ENCODE data around the gene DDB1. TPM values are rescaled to one million over a fixed set of nuclear protein-coding genes. Genes with fewer than 3 reads are reported as not detected.

DDB1 gene
- total RNA-seq: 210 TPM

- DNase-seq: peak; percentile 92
Observed at GRCh38 chr11:61332797-61333549, at the start of gene DDB1, which contains the start of gene TKFC. TSS of gene DDB1 (minus strand) at chr11:61333105. CDS start at chr11:61332968, 137 bp downstream. TSS of gene TKFC (plus strand) at chr11:61333228. CDS start at chr11:61334729, 1,501 bp downstream.

GRCh38 chr11:61380884-61381283 is 48.0 kb upstream of the DDB1 start:
- no peak for DNase-seq

GRCh38 chr11:61378713-61379313 is 45.9 kb upstream of the DDB1 start:
- DNase-seq: no peak

GRCh38 chr11:61377461-61378160 is 44.7 kb upstream of the DDB1 start:
- no peak for DNase-seq

- DNase-seq: no peak
Observed at GRCh38 chr11:61375761-61376108, 42.8 kb upstream of the DDB1 start.

- DNase-seq: no peak
Observed at GRCh38 chr11:61372659-61373420, 39.9 kb upstream of the DDB1 start.

- no peak for DNase-seq
Observed at GRCh38 chr11:61370349-61371005, 37.6 kb upstream of the DDB1 start.

- DNase-seq: no peak
Observed at GRCh38 chr11:61369372-61370348, 36.8 kb upstream of the DDB1 start.

- no peak for DNase-seq
Observed at GRCh38 chr11:61368646-61369045, 35.7 kb upstream of the DDB1 start.

GRCh38 chr11:61367406-61367805 is 34.5 kb upstream of the DDB1 start:
- DNase-seq: no peak

- no peak for DNase-seq
Observed at GRCh38 chr11:61364012-61364675, 31.2 kb upstream of the DDB1 start.

GRCh38 chr11:61362542-61362875 is 29.6 kb upstream of the DDB1 start:
- no peak for DNase-seq

- DNase-seq: peak; percentile 94
Observed at GRCh38 chr11:61361741-61362541, 29.0 kb upstream of the DDB1 start, which contains the start of the genes CYB561A3 and TMEM138. TSS of gene CYB561A3 (minus strand) at chr11:61361882. CDS start at chr11:61356713, 5,169 bp downstream. TSS of gene TMEM138 (plus strand) at chr11:61362374. CDS start at chr11:61364391, 2,017 bp downstream.

- DNase-seq: no peak
Observed at GRCh38 chr11:61361237-61361740, 28.4 kb upstream of the DDB1 start.

- DNase-seq: no peak
Observed at GRCh38 chr11:61359516-61359915, 26.6 kb upstream of the DDB1 start.

GRCh38 chr11:61358566-61358965 is 25.7 kb upstream of the DDB1 start:
- no peak for DNase-seq

GRCh38 chr11:61357894-61358239 is 25.0 kb upstream of the DDB1 start:
- no peak for DNase-seq

- DNase-seq: no peak
Observed at GRCh38 chr11:61357233-61357893, 24.5 kb upstream of the DDB1 start.

- no peak for DNase-seq
Observed at GRCh38 chr11:61356706-61357105, 23.8 kb upstream of the DDB1 start.
